GM18511 (cell line): ENCODE measurements around the gene SLC38A10.

Experiments
- ATAC-seq: cut with Tn5 transposase; IDR thresholded peaks from one replicate; pipeline ENCODE4 v1.9.1; 2021; ENCODE audit warnings: mild to moderate bottlenecking, moderate library complexity; ENCODE audit not compliant: unreplicated experiment

The SLC38A10 gene

GRCh38 chr17:81258292-81258691 is 36.8 kb downstream of the SLC38A10 start:
- no peak for ATAC-seq

- ATAC-seq, result no peak
Measured at GRCh38 chr17:81257533-81257932, 37.6 kb downstream of the SLC38A10 start.

GRCh38 chr17:81256616-81257015 is 38.5 kb downstream of the SLC38A10 start:
- no peak for ATAC-seq

GRCh38 chr17:81254955-81255717 is 40.0 kb downstream of the SLC38A10 start:
- no peak for ATAC-seq

- no peak for ATAC-seq
Measured at GRCh38 chr17:81253358-81254131, 41.6 kb downstream of the SLC38A10 start.

- no peak for ATAC-seq
Measured at GRCh38 chr17:81252987-81253329, 42.1 kb downstream of the SLC38A10 start.

GRCh38 chr17:81252326-81252986 is 42.7 kb downstream of the SLC38A10 start:
- ATAC-seq, result no peak

- no peak for ATAC-seq
Measured at GRCh38 chr17:81251709-81252301, 43.3 kb downstream of the SLC38A10 start.

GRCh38 chr17:81251094-81251708 is 43.9 kb downstream of the SLC38A10 start:
- ATAC-seq, result no peak

- no peak for ATAC-seq
Measured at GRCh38 chr17:81250286-81251093, 44.6 kb downstream of the SLC38A10 start.

- ATAC-seq, result no peak
Measured at GRCh38 chr17:81249223-81250040, 45.7 kb downstream of the SLC38A10 start.

- no peak for ATAC-seq
Measured at GRCh38 chr17:81248649-81249048, 46.5 kb downstream of the SLC38A10 start.

GRCh38 chr17:81247339-81247990 is 47.6 kb downstream of the SLC38A10 start:
- no peak for ATAC-seq

GRCh38 chr17:81246679-81247338 is 48.3 kb downstream of the SLC38A10 start:
- ATAC-seq, result no peak

GRCh38 chr17:81246343-81246670 is 48.8 kb downstream of the SLC38A10 start:
- ATAC-seq, result no peak

GRCh38 chr17:81245665-81246342 is 49.3 kb downstream of the SLC38A10 start:
- ATAC-seq, result no peak

- ATAC-seq, result no peak
Measured at GRCh38 chr17:81245024-81245664, 50.0 kb downstream of the SLC38A10 start.
